ENCODE results near the gene TEX2.

GRCh38 chr17:64244165-64244564 is 18.9 kb downstream of the TEX2 start:
- TF ChIP-seq EZH2 (IDR thresholded peaks at IDR 0.05; ENCODE audit: borderline replicate concordance, low read length) (no peak), CTCF (conservative IDR thresholded peaks at IDR 0.05 in 1 of 2, IDR thresholded peaks at IDR 0.05 in 1 of 2; ENCODE audit: extremely low read depth in 1 of 2, insufficient read depth in 1 of 2, low read depth in 1 of 2, low read length in 2 of 2) (no peak)

Data from mammary epithelial cell (primary cell).